Measurements from ENCODE around the gene RESF1. TPM values are rescaled to one million over a fixed set of nuclear protein-coding genes. Genes with fewer than 3 reads are reported as not detected.

Gene RESF1
- total RNA-seq, 3 donors from 2014 or later = 47.9 to 58.4 (median 49.5) TPM

Other genes starting within 250 kb of the RESF1 start
- 1 to 10 TPM; 3.4 to 4.7 (median 3.8) TPM for gene AMN1, start 230.4 kb upstream of the RESF1 start, total RNA-seq
- gene BICD1, start 147.4 kb downstream of the RESF1 start, total RNA-seq = 10 to 100 TPM; 17.9 to 19.5 (median 18.9) TPM